Measurements from ENCODE around the gene OR2C3.

GRCh38 chr1:247562198-247562597 lies 26.0 kb upstream of the OR2C3 start:
- TF ChIP-seq CTCF (conservative IDR thresholded peaks at IDR 0.05; ENCODE audit: low read length), result no peak
- no peak for TF ChIP-seq EZH2phosphoT487 (IDR thresholded peaks at IDR 0.05; ENCODE audit: borderline replicate concordance)

Measured in Loucy (cell line).